HepG2 (cell line): Measurements from ENCODE around the gene ESRRB. TPM values are rescaled to one million over a fixed set of nuclear protein-coding genes. Genes with fewer than 3 reads are reported as not detected.

Experiments used
- ATAC-seq: fragments of 200-7000 bp; cut with Tn5 transposase; 3 replicates; pipeline ENCODE4 v1.9.1; 2020; ENCODE audit warnings: mild to moderate bottlenecking, moderate library complexity
- BruUV-seq: library from RNA; stranded (reverse); fragments of 400-500 nt; replicated peaks from 2 replicates; lab custom pipeline; 2021; lab: Mats Ljungman, UMichigan
- CTCF ChIA-PET: fragments of 300-600 bp; formaldehyde crosslinking; extraction: SDS; loops from one replicate; lab custom pipeline; 2021; ENCODE audit warnings: low total read pairs, inconsistent platforms, low intra/inter-chr PET ratio; lab: Yijun Ruan, JAX
- POLR2A ChIA-PET: fragments of 350-600 bp; sonication (Branson Sonifier 250); formaldehyde crosslinking; loops from one replicate; lab custom pipeline; 2020; ENCODE audit warnings: antibody characterized with exemption, inconsistent platforms; lab: Yijun Ruan, JAX
- DNase-seq: peaks from one replicate; pipeline ENCODE4 v3.0.0-alpha.2; 2015; ENCODE audit warnings: low spot score
- FAIRE-seq: peaks from 3 replicates; lab custom pipeline; 2011; peaks lifted over from hg19 to GRCh38; lab: Jason Lieb, UNC
- H2AFZ ChIP-seq: one replicate; pipeline ENCODE4 v1.6.1; 2011; ENCODE audit warnings: low read length, inconsistent platforms
- H3K27ac ChIP-seq: fragments of 300-600 bp; 3 replicates; pipeline ENCODE4 v1.8.0; 2011; ENCODE audit warnings: mixed run types, mild to moderate bottlenecking, mixed read lengths, low read length, inconsistent platforms; ENCODE audit not compliant: insufficient read depth; ENCODE audit errors: extremely low read length
- H3K27me3 ChIP-seq, 2 experiments: fragments of 200-600 bp in 1 of 2; 2 replicates in 1 of 2; 3 replicates in 1 of 2; pipeline versions ENCODE4 v1.6.0 to v1.8.0; 2011; ENCODE audit warnings: low read length in 2 of 2, mild to moderate bottlenecking in 2 of 2, moderate library complexity in 2 of 2, inconsistent platforms in 1 of 2; ENCODE audit not compliant: insufficient read depth in 2 of 2, control insufficient read depth in 1 of 2
- H3K36me3 ChIP-seq, 2 experiments: fragments of 200-600 bp in 1 of 2; replicated peaks in 1 of 2; 2 replicates in 1 of 2; 3 replicates in 1 of 2; pipeline versions ENCODE4 v1.5.1 to v1.8.0; 2011; ENCODE audit warnings: low read length in 2 of 2, inconsistent platforms in 1 of 2; ENCODE audit not compliant: insufficient read depth in 2 of 2, control insufficient read depth in 1 of 2
- H3K4me1 ChIP-seq: 2 replicates; pipeline ENCODE4 v1.5.1; 2012; ENCODE audit warnings: low read length, inconsistent platforms; ENCODE audit not compliant: insufficient read depth
- H3K4me2 ChIP-seq: 2 replicates; pipeline ENCODE4 v1.6.0; 2011; ENCODE audit warnings: low read depth, low read length, inconsistent platforms
- H3K4me3 ChIP-seq, 3 experiments: fragments of 200-600 bp in 1 of 3; sonication (generic), shearing (Covaris generic) in 1 of 3; replicated peaks in 1 of 3; 2 replicates each; pipeline ENCODE4 v1.5.1; 2011 to 2016; ENCODE audit warnings: low read length in 3 of 3, inconsistent platforms in 2 of 3, low read depth in 2 of 3, mild to moderate bottlenecking in 2 of 3, control low read depth in 1 of 3, mixed read lengths in 1 of 3; ENCODE audit not compliant: insufficient read depth in 1 of 3
- H3K79me2 ChIP-seq: one replicate; pipeline ENCODE4 v1.6.1; 2011; ENCODE audit warnings: low read length, inconsistent platforms; ENCODE audit not compliant: insufficient read depth
- H3K9ac ChIP-seq: 2 replicates; pipeline ENCODE4 v1.6.0; 2011; ENCODE audit warnings: mild to moderate bottlenecking, low read depth, low read length, inconsistent platforms; ENCODE audit not compliant: insufficient read depth
- H3K9me3 ChIP-seq: 2 replicates; pipeline ENCODE4 v1.5.1; 2012; ENCODE audit warnings: mild to moderate bottlenecking, low read length
- H4K20me1 ChIP-seq: 2 replicates; pipeline ENCODE4 v1.6.0; 2011; ENCODE audit warnings: inconsistent platforms, mild to moderate bottlenecking, low read length, moderate library complexity; ENCODE audit not compliant: insufficient read depth
- BRCA1 ChIP-seq: sonication (generic); formaldehyde crosslinking; IDR thresholded peaks from 2 replicates; pipeline ENCODE4 v1.4.0; 2020; ENCODE audit warnings: missing genetic modification reagents
- FOXA1 ChIP-seq, 2 experiments: fragments of 450-650 bp in 1 of 2; sonication (generic) in 1 of 2; formaldehyde crosslinking in 1 of 2; IDR thresholded peaks; 2 replicates each; pipeline versions ENCODE4 v1.4.0 to v1.6.1; 2016 to 2020; ENCODE audit warnings: missing genetic modification reagents in 1 of 2
- GTF2F1 ChIP-seq: fragments of 150-350 bp; IDR thresholded peaks from 2 replicates; pipeline ENCODE4 v1.6.1; 2014; ENCODE audit warnings: low read length
- HDAC2 ChIP-seq: sonication (generic); formaldehyde crosslinking; IDR thresholded peaks from 2 replicates; pipeline ENCODE4 v1.4.0; 2020; ENCODE audit warnings: missing genetic modification reagents
- MIER2 ChIP-seq: IDR thresholded peaks from 2 replicates; pipeline ENCODE4 v1.6.1; 2016; ENCODE audit warnings: missing biosample characterization, missing genetic modification reagents
- MIER3 ChIP-seq: IDR thresholded peaks from 2 replicates; pipeline ENCODE4 v1.6.1; 2016; ENCODE audit warnings: missing compliant biosample characterization, borderline replicate concordance
- MYC ChIP-seq: sonication (generic); formaldehyde crosslinking; IDR thresholded peaks from 2 replicates; pipeline ENCODE4 v1.9.0; 2021; ENCODE audit warnings: missing genetic modification reagents, borderline replicate concordance
- SMAD9 ChIP-seq: sonication (generic); formaldehyde crosslinking; IDR thresholded peaks from 2 replicates; pipeline ENCODE4 v1.5.1; 2020; ENCODE audit warnings: mild to moderate bottlenecking, missing genetic modification reagents
- SRF ChIP-seq: IDR thresholded peaks from 2 replicates; pipeline ENCODE4 v1.6.1; 2011; ENCODE audit warnings: mild to moderate bottlenecking, low read depth, low read length, moderate library complexity
- ZC3H13 ChIP-seq: sonication (generic); formaldehyde crosslinking; IDR thresholded peaks from 2 replicates; pipeline ENCODE4 v1.8.1; 2023; ENCODE audit warnings: mild to moderate bottlenecking, missing genetic modification reagents, moderate library complexity
- ZNF567 ChIP-seq: sonication (generic); formaldehyde crosslinking; IDR thresholded peaks from 2 replicates; pipeline ENCODE4 v1.8.1; 2023; ENCODE audit warnings: mild to moderate bottlenecking, missing genetic modification reagents, borderline replicate concordance
- ZNF615 ChIP-seq: sonication (generic); formaldehyde crosslinking; IDR thresholded peaks from 2 replicates; pipeline ENCODE4 v1.5.0; 2020; ENCODE audit warnings: mild to moderate bottlenecking, missing genetic modification reagents, borderline replicate concordance
- WGBS: methylation state at CpG from one replicate; pipeline ENCODE4 v1.1.6; 2017; ENCODE audit warnings: low lambda C conversion rate; 5-methylcytosine and 5-hydroxymethylcytosine counted together
- in situ Hi-C: cut with HindIII; loops from 2 replicates; pipeline ENCODE4 v1.10.0; 2017; ENCODE audit warnings: low pct_unique_long_range_greater_than_20kb; ENCODE audit not compliant: extremely low pct_ligation_motif_present
- intact Hi-C: fragments of 100-400 bp; cut with micrococcal nuclease; formaldehyde crosslinking; loops from one replicate; pipeline ENCODE4 v1.10.0; 2022; ENCODE audit not compliant: unreplicated experiment
- polyA plus RNA-seq, 8 experiments: library from polyadenylated mRNA; depleted of rRNA in 3 of 8; stranded (reverse) in 7 of 8; unstranded in 1 of 8; fragments of >200 nt; fragmentation: Illumina TruSeq in 4 of 8; extraction: Trizol in 4 of 8; gene quantifications; 2 replicates each; pipeline versions ENCODE4 v1.2.1 to v1.2.3, GENCODE V29; 2011 to 2016; ENCODE audit warnings: low read depth in 4 of 8, missing spikeins in 1 of 8, mixed read lengths in 1 of 8; ENCODE audit not compliant: insufficient read depth in 1 of 8
- total RNA-seq, 5 experiments: library from RNA; depleted of rRNA; stranded (reverse); fragments of >200 nt; fragmentation: Illumina TruSeq; extraction: Trizol; gene quantifications; 2 replicates each; pipeline ENCODE4 v1.2.3, GENCODE V29; 2016; ENCODE audit warnings: low read depth in 1 of 5
- TF ChIP-seq, protein P1 (sequence below): sonication (generic); formaldehyde crosslinking; IDR thresholded peaks from 2 replicates; pipeline ENCODE4 v1.4.0; 2020; ENCODE audit warnings: missing genetic modification reagents, borderline replicate concordance

Gene ESRRB
- total and polyA plus RNA-seq, 2 of the 13 experiments (the other 11 are each of a cell fraction or from before 2014, with no cell fraction given): 0.04 to 0.33 TPM

DNA sequence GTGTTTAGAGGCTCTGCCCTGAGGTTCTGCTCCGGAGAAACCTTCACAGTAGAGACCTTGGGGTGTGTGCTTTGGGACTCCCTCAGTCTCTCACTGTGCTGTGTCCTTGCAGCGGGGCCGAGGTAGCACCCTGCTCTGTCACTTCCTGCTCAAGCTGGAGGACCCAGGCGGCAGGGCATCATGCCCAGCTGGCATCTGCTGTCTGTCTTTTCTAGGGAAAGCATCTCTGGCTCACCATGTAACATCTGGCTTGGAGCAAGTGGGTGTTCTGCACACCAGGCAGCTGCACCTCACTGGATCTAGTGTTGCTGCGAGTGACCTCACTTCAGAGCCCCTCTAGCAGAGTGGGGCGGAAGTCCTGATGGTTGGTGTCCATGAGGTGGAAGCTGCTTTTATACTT, 124.5 kb downstream of the ESRRB start:
- 0% methylated on average over 2 of the region's 6 CpGs for WGBS
- TF ChIP-seq SMAD9 (CRISPR knock-in tag): no peak
- Histone ChIP-seq H4K20me1 (no peaks in the 10 kb centered on the region), H3K4me1 (no peaks in the 10 kb centered on the region), H3K9me3 (no peaks in the 10 kb centered on the region), H3K27me3 (peaks cover 2 to 7% of the 10 kb centered on the region in 2 experiments; a peak in 2 of 5 replicates), H3K4me3 (no peak overlapping the region), H3K79me2 (no peaks in the 10 kb centered on the region), H3K4me2 (no peak overlapping the region), H3K36me3 (no peaks in the 10 kb centered on the region), H2AFZ (no peak overlapping the region), H3K27ac (no peak overlapping the region), H3K9ac (no peak overlapping the region)
- ATAC-seq (no peak), FAIRE-seq (no peak), DNase-seq (no peak)
- CTCF ChIA-PET: no interaction called here
- intact Hi-C loops (no loop called here), in situ Hi-C loops (no loop called here)
- POLR2A ChIA-PET: no interaction called here
- BruUV-seq: no TSS peak

GRCh38 chr14:76501156-76501720, 125.3 kb downstream of the ESRRB start:
- Histone ChIP-seq H3K4me3 (no peak overlapping the region), H3K9ac (no peak overlapping the region), H3K9me3 (no peaks in the 10 kb centered on the region), H4K20me1 (no peaks in the 10 kb centered on the region), H2AFZ (no peak overlapping the region), H3K27me3 (peaks cover 2 to 7% of the 10 kb centered on the region in 2 experiments; a peak in 2 of 5 replicates), H3K4me2 (no peak overlapping the region), H3K4me1 (no peaks in the 10 kb centered on the region), H3K79me2 (no peaks in the 10 kb centered on the region), H3K27ac (no peak overlapping the region), H3K36me3 (no peaks in the 10 kb centered on the region)
- in situ Hi-C loops: no loop called here
- no TSS peak for BruUV-seq
- intact Hi-C loops: no loop called here
- TF ChIP-seq MYC (no peak), BRCA1 (CRISPR knock-in tag) (no peak), ZNF567 (CRISPR knock-in tag) (no peak), MIER2 (CRISPR knock-in tag) (no peak), FOXA1 (IDR thresholded peaks at IDR 0.05) (no peak), FOXA1 (CRISPR knock-in tag; IDR thresholded peaks at IDR 0.05) (no peak), SRF (no peak), ZNF615 (CRISPR knock-in tag) (no peak), ZC3H13 (CRISPR knock-in tag) (no peak), HDAC2 (CRISPR knock-in tag) (no peak), GTF2F1 (no peak), MIER3 (CRISPR knock-in tag) (no peak)
- TF ChIP-seq, protein P1, sequence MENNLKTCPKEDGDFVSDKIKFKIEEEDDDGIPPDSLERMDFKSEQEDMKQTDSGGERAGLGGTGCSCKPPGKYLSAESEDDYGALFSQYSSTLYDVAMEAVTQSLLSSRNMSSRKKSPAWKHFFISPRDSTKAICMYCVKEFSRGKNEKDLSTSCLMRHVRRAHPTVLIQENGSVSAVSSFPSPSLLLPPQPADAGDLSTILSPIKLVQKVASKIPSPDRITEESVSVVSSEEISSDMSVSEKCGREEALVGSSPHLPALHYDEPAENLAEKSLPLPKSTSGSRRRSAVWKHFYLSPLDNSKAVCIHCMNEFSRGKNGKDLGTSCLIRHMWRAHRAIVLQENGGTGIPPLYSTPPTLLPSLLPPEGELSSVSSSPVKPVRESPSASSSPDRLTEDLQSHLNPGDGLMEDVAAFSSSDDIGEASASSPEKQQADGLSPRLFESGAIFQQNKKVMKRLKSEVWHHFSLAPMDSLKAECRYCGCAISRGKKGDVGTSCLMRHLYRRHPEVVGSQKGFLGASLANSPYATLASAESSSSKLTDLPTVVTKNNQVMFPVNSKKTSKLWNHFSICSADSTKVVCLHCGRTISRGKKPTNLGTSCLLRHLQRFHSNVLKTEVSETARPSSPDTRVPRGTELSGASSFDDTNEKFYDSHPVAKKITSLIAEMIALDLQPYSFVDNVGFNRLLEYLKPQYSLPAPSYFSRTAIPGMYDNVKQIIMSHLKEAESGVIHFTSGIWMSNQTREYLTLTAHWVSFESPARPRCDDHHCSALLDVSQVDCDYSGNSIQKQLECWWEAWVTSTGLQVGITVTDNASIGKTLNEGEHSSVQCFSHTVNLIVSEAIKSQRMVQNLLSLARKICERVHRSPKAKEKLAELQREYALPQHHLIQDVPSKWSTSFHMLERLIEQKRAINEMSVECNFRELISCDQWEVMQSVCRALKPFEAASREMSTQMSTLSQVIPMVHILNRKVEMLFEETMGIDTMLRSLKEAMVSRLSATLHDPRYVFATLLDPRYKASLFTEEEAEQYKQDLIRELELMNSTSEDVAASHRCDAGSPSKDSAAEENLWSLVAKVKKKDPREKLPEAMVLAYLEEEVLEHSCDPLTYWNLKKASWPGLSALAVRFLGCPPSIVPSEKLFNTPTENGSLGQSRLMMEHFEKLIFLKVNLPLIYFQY: no peak
- FAIRE-seq (no peak), ATAC-seq (no peak), DNase-seq (no peak)
- ChIA-PET CTCF (no interaction called here), POLR2A (no interaction called here)
- WGBS: 17% methylated on average over 7 of the region's 7 CpGs
